HFFc6 (cell line): ENCODE data around the gene C2CD4D. TPM values are rescaled to one million over a fixed set of nuclear protein-coding genes. Genes with fewer than 3 reads are reported as not detected.

Experiments
- DNase-seq: peaks from one replicate; pipeline ENCODE4 v3.0.0-alpha.2; 2018
- H3K27ac Mint-ChIP-seq: 2 replicates; pipeline ENCODE4 v1.8.0; 2020; ENCODE audit warnings: mild to moderate bottlenecking, mixed read lengths
- H3K27me3 Mint-ChIP-seq: 2 replicates; pipeline ENCODE4 v1.8.0; 2021; ENCODE audit warnings: mild to moderate bottlenecking, moderate library complexity, mixed read lengths; ENCODE audit not compliant: insufficient read depth
- H3K36me3 Mint-ChIP-seq: 2 replicates; pipeline ENCODE4 v1.8.0; 2021; ENCODE audit warnings: low read depth, mixed read lengths
- H3K4me1 Mint-ChIP-seq: 2 replicates; pipeline ENCODE4 v1.8.0; 2020; ENCODE audit warnings: low read depth, mixed read lengths
- H3K4me3 Mint-ChIP-seq: 2 replicates; pipeline ENCODE4 v1.8.0; 2020; ENCODE audit warnings: mild to moderate bottlenecking, moderate library complexity, mixed read lengths
- H3K9me3 Mint-ChIP-seq: 2 replicates; pipeline ENCODE4 v1.8.0; 2020; ENCODE audit warnings: mild to moderate bottlenecking, mixed read lengths
- CTCF ChIP-seq: fragments of 200-600 bp; sonication (generic); IDR thresholded peaks from 2 replicates; pipeline ENCODE4 v1.5.0; 2021; ENCODE audit warnings: antibody characterized with exemption, mild to moderate bottlenecking
- total RNA-seq, 6 experiments: library from RNA; stranded (reverse); fragmentation: NEBNext Ultra II Directional; extraction: Animal tissue kit (Norgen Biotek cat#: 25700); gene quantifications; 2 replicates in 1 of 6; 3 replicates in 5 of 6; pipeline ENCODE4 v1.2.3, GENCODE V29; 2021

C2CD4D gene
- total RNA-seq, 6 experiments from 2014 or later: not detected

- no peak overlapping the region for H3K27ac Mint-ChIP-seq
- H3K27me3 Mint-ChIP-seq: peaks cover 31% of the 10 kb centered on the region
- TF ChIP-seq CTCF: no peak
- H3K4me1 Mint-ChIP-seq: peaks cover 6% of the 10 kb centered on the region
- no peaks in the 10 kb centered on the region for H3K36me3 Mint-ChIP-seq
- H3K4me3 Mint-ChIP-seq: no peak overlapping the region
- H3K9me3 Mint-ChIP-seq: no peaks in the 10 kb centered on the region
- DNase-seq: no peak
These were observed 8.4 kb downstream of the C2CD4D start for GRCh38 chr1:151831256-151831591.

GRCh38 chr1:151830055-151830454 is 9.6 kb downstream of the C2CD4D start:
- Mint-ChIP-seq H3K27ac (no peak overlapping the region), H3K27me3 (peaks cover 35% of the 10 kb centered on the region), H3K4me3 (no peak overlapping the region), H3K36me3 (no peaks in the 10 kb centered on the region), H3K9me3 (no peaks in the 10 kb centered on the region), H3K4me1 (peaks cover 6% of the 10 kb centered on the region; the same call in 1 of the 2 replicates)
- TF ChIP-seq CTCF: no peak
- DNase-seq: no peak

- DNase-seq: no peak
- Mint-ChIP-seq H3K9me3 (no peaks in the 10 kb centered on the region), H3K4me1 (peaks cover 6% of the 10 kb centered on the region; the same call in 1 of the 2 replicates), H3K27me3 (peaks cover 41% of the 10 kb centered on the region), H3K27ac (no peak overlapping the region), H3K36me3 (no peaks in the 10 kb centered on the region), H3K4me3 (no peak overlapping the region)
- no peak for TF ChIP-seq CTCF
These were observed 10.1 kb downstream of the C2CD4D start for GRCh38 chr1:151829352-151830046.

GRCh38 chr1:151828921-151829320 is 10.7 kb downstream of the C2CD4D start:
- Mint-ChIP-seq H3K4me1 (peaks cover 6% of the 10 kb centered on the region; the same call in 1 of the 2 replicates), H3K9me3 (no peaks in the 10 kb centered on the region), H3K4me3 (no peak overlapping the region), H3K27ac (no peak overlapping the region), H3K27me3 (peaks cover 45% of the 10 kb centered on the region), H3K36me3 (no peaks in the 10 kb centered on the region)
- DNase-seq: no peak
- TF ChIP-seq CTCF: no peak

- no peaks in the 10 kb centered on the region for H3K9me3 Mint-ChIP-seq
- H3K27me3 Mint-ChIP-seq: peaks cover 49% of the 10 kb centered on the region
- H3K4me3 Mint-ChIP-seq: no peak overlapping the region
- no peak for TF ChIP-seq CTCF
- no peak for DNase-seq
- H3K4me1 Mint-ChIP-seq: peaks cover 6% of the 10 kb centered on the region; the same call in 1 of the 2 replicates
- no peak overlapping the region for H3K27ac Mint-ChIP-seq
- H3K36me3 Mint-ChIP-seq: no peaks in the 10 kb centered on the region
These were observed 11.8 kb downstream of the C2CD4D start for GRCh38 chr1:151827853-151828252.
